Right cardiac atrium (tissue), 5 donors: ENCODE measurements around the gene FAM204A. TPM values are rescaled to one million over a fixed set of nuclear protein-coding genes. Genes with fewer than 3 reads are reported as not detected.

ENCODE experiments used
- ATAC-seq, 2 donors: fragments of 200-7000 bp; cut with Tn5 transposase; one replicate each; pipeline versions ENCODE4 v1.8.0 to v1.9.1; 2020; ENCODE audit warnings: moderate library complexity in 2 of 2, mild to moderate bottlenecking in 1 of 2
- DNase-seq, 3 donors: peaks; one replicate each; pipeline ENCODE4 v3.0.0-alpha.2; 2020
- H3K27ac ChIP-seq: one replicate; pipeline ENCODE4 v1.5.1; 2013; ENCODE audit warnings: mild to moderate bottlenecking, low read length, control low read depth, moderate library complexity
- H3K27me3 ChIP-seq: one replicate; pipeline ENCODE4 v1.6.1; 2013; ENCODE audit not compliant: control insufficient read depth, insufficient read depth
- H3K4me1 ChIP-seq: one replicate; pipeline ENCODE4 v1.6.1; 2013; ENCODE audit warnings: low read length; ENCODE audit not compliant: control insufficient read depth, insufficient read depth
- H3K4me3 ChIP-seq: one replicate; pipeline ENCODE4 v1.5.1; 2013; ENCODE audit warnings: low read length, control low read depth
- H3K9me3 ChIP-seq: one replicate; pipeline ENCODE4 v1.6.1; 2013; ENCODE audit warnings: low read length; ENCODE audit not compliant: control insufficient read depth
- WGBS: extraction: QIAGEN DNeasy Blood & Tissue Kit; methylation state at CpG from one replicate; pipeline ENCODE4 v1.1.7; 2013; 5-methylcytosine and 5-hydroxymethylcytosine counted together
- intact Hi-C, 4 donors: fragments of 100-400 bp; cut with DNase I; formaldehyde crosslinking; loops; one replicate each; pipeline versions ENCODE4 v1.11.0 to v1.14.0; 2022 to 2023
- polyA plus RNA-seq: library from polyadenylated mRNA; stranded (reverse); fragments of 200-250 nt; gene quantifications from one replicate; pipeline ENCODE4 v1.2.3, GENCODE V29; 2013
- total RNA-seq, 4 donors: library from RNA; stranded (reverse); fragmentation: NEBNext Ultra II Directional; extraction: Animal tissue kit (Norgen Biotek cat#: 25700); gene quantifications; one replicate each; pipeline ENCODE4 v1.2.1, GENCODE V29; 2021
- donor health status: healthy with polysubstance abuse.
- donor health status: DM: no; HTN: yes; CAD: no.
- donor health status: DM: no; HTN: no; CAD: no.
- donor health status: DM: no; HTN: yes; CAD: no; lungs with severe emphysema.
- donor health status: DM: yes; HTN: yes; CAD: no.

Gene FAM204A
- total and polyA plus RNA-seq, 5 donors, result 42.3 to 80.9 (median 55.3) TPM

- no peak for ATAC-seq
These were observed 59.5 kb downstream of the FAM204A start for GRCh38 chr10:118282670-118283069.

DNA sequence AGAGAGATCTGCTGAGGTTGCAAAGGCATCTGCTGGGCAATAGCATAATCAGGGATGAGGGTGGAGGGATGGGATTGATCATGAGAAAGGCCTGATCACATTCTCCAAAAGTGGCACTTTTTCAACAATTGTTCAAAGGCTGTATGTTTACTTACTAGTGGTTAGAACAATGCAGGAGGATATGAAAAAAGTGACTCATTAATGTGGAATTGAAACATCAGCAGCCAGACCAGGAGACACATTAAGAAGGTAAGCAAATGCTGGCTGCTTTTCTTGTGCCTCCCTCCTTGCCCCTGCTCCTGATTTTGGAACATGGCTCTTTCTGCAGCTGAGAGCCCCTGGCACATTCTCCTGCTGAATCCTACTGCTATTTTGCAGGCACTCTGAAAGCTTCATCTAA, 63.5 kb downstream of the FAM204A start:
- Histone ChIP-seq H3K4me1 (no peaks in the 10 kb centered on the region), H3K9me3 (peaks cover 2% of the 10 kb centered on the region), H3K4me3 (no peak overlapping the region), H3K27me3 (no peaks in the 10 kb centered on the region), H3K27ac (no peak overlapping the region)
- ATAC-seq (no peak), DNase-seq (no peak)
- intact Hi-C loops, result no loop called here

More at GRCh38 chr10:118282670-118283069, 59.5 kb downstream of the FAM204A start:
- WGBS, result 100% methylated on average over 1 of the region's 1 CpG
- intact Hi-C loops, result no loop called here
- Histone ChIP-seq H3K27me3 (no peaks in the 10 kb centered on the region), H3K27ac (no peak overlapping the region), H3K9me3 (peaks cover 2% of the 10 kb centered on the region), H3K4me3 (no peak overlapping the region), H3K4me1 (no peaks in the 10 kb centered on the region)
- DNase-seq, result no peak

- no peak for ATAC-seq
- Histone ChIP-seq H3K27me3 (no peaks in the 10 kb centered on the region), H3K27ac (no peak overlapping the region), H3K9me3 (peaks cover 2% of the 10 kb centered on the region), H3K4me3 (no peak overlapping the region), H3K4me1 (no peaks in the 10 kb centered on the region)
- intact Hi-C loops, result no loop called here
- WGBS, result 93% methylated on average over 2 of the region's 2 CpGs
- DNase-seq, result no peak
These were observed 64.3 kb downstream of the FAM204A start for GRCh38 chr10:118277871-118278270.

- H3K4me1 ChIP-seq, result no peaks in the 10 kb centered on the region
- no peak for ATAC-seq
- intact Hi-C loops, result no loop called here
- peaks cover 2% of the 10 kb centered on the region for H3K9me3 ChIP-seq
- no peaks in the 10 kb centered on the region for H3K27me3 ChIP-seq
- no peak overlapping the region for H3K27ac ChIP-seq
- 62% methylated on average over 2 of the region's 2 CpGs for WGBS
- no peak for DNase-seq
- H3K4me3 ChIP-seq, result no peak overlapping the region
These were observed 65.4 kb downstream of the FAM204A start for GRCh38 chr10:118276727-118277126.

GRCh38 chr10:118276204-118276603, 65.9 kb downstream of the FAM204A start:
- intact Hi-C loops, result no loop called here
- Histone ChIP-seq H3K27me3 (no peaks in the 10 kb centered on the region), H3K27ac (no peak overlapping the region), H3K9me3 (peaks cover 2% of the 10 kb centered on the region), H3K4me1 (no peaks in the 10 kb centered on the region), H3K4me3 (no peak overlapping the region)
- DNase-seq (peak in 2 of 3 donors; percentile 23 to 72), ATAC-seq (peak; percentile 26 to 47)

DNA sequence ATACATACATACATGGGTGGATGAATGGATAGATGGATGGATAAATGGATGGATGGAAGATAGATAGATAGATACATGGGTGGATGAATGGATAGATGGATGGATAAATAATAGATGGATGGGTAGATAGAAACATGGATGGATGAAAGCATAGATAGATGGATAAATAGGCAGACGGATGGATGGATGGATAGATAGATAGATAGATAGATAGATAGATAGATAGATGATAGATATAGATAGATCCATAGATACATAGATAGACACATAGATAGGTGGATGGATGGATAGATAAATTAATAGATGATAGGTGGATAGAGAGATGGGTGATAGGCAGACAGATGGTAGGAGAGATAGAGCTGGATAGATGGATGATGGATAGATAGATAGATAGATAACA, 68.5 kb downstream of the FAM204A start:
- no peaks in the 10 kb centered on the region for H3K27me3 ChIP-seq
- peaks cover 2% of the 10 kb centered on the region for H3K9me3 ChIP-seq
- WGBS, result 87% methylated on average over 1 of the region's 1 CpG
- ATAC-seq (no peak), DNase-seq (no peak)
- no peak overlapping the region for H3K27ac ChIP-seq
- no peaks in the 10 kb centered on the region for H3K4me1 ChIP-seq
- intact Hi-C loops, result no loop called here
- H3K4me3 ChIP-seq, result no peak overlapping the region

- WGBS, result 64% methylated on average over 4 of the region's 4 CpGs
These were observed 69.4 kb downstream of the FAM204A start for GRCh38 chr10:118272767-118273166.

DNA sequence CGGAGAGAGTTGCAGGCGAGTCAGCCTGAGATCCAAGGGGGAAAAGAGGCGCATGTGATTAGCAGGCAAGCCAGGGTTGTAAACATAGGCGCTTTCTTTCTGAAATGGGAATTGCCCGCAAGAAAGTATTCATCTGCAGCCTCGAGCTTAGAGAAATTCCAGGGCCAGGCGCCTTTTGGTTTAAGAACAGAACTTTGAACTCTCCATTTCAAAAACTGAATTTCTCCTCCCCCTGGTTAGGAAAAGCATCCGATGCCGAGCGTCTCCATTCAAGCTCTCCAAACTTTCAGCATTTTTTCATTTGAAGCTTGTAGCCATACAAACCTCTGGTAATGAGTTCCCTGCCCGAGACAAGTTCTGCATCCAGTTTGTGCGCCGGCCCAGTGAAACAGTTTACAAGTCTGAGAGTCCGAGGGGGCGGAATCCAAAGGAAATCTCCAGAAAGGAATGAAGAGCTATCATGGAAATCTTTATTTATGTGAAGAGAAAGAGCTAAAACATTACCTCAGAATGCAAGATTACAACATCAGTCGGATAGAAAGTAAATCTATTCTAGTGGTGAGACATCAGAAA, 69.9 kb downstream of the FAM204A start:
- Histone ChIP-seq H3K9me3 (no peaks in the 10 kb centered on the region), H3K4me1 (no peaks in the 10 kb centered on the region), H3K27me3 (no peaks in the 10 kb centered on the region), H3K4me3 (peak overlapping the region; percentile 42), H3K27ac (no peak overlapping the region)
- WGBS, result 6% methylated on average over 16 of the region's 16 CpGs
- DNase-seq (no peak), ATAC-seq (no peak)
- intact Hi-C loops, result no loop called here

More at GRCh38 chr10:118272767-118273166, 69.4 kb downstream of the FAM204A start:
- intact Hi-C loops, result no loop called here
- Histone ChIP-seq H3K4me3 (peak overlapping the region; percentile 42), H3K27me3 (no peaks in the 10 kb centered on the region), H3K27ac (no peak overlapping the region), H3K9me3 (peaks cover under 1% of the 10 kb centered on the region), H3K4me1 (no peaks in the 10 kb centered on the region)
- ATAC-seq, result no peak
- DNase-seq, result no peak

DNA sequence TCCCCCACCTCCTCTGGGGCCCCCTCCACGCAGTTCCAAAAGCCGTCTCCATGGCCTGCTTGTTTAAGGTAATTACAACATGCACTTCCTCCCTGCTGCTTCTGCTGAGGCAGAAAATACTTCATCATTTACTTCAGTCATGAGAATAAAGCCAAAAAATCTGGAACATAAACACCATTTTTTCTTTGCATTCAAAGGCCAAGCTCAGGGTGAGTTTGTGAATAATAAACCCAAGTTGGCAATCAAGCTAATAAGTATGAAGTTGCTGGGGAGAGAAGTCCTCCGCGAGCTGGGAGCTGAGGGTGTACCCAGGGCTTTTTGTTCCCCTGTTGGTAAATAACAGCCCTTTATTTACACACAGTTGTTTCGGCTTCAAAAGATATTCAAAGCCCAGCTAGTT, 70.5 kb downstream of the FAM204A start:
- Histone ChIP-seq H3K27ac (no peak overlapping the region), H3K4me1 (no peaks in the 10 kb centered on the region), H3K27me3 (no peaks in the 10 kb centered on the region), H3K9me3 (no peaks in the 10 kb centered on the region), H3K4me3 (no peak overlapping the region)
- intact Hi-C loops, result no loop called here
- WGBS, result 19% methylated on average over 5 of the region's 5 CpGs
- ATAC-seq (no peak), DNase-seq (no peak)

DNA sequence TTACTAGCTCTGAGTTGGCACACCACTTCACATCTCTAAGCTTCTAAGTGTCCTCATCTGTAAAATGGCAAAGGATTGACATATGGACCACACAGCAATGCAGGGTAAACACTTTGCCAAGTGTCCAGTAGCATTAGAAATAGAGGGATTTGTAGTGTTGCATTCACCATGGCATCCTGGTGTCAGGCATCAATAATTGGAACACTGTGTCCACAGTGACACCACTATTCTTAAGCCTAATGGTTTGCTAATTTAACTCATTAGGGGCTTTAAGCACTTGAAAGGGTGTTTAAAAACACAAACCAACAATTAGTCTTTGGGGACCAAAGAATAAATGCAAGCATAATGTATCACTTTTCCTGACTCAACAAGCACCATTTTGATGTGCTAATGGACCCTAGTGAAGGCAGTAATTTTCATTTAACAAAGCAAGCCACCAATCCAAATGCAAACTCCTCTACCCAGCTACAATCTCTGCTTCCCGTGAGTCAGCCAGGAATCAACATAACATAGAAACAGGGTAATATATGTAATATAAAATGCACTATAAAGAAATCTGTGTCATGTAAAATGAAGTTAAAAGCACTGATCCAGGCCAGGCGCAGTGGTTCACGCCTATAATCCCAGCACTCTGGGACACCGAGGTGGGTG, 75.9 kb downstream of the FAM204A start:
- no peak for ATAC-seq
- WGBS, result 53% methylated on average over 4 of the region's 4 CpGs
- no peaks in the 10 kb centered on the region for H3K27me3 ChIP-seq
- intact Hi-C loops, result no loop called here
- no peak overlapping the region for H3K27ac ChIP-seq
- H3K4me3 ChIP-seq, result no peak overlapping the region
- no peaks in the 10 kb centered on the region for H3K9me3 ChIP-seq
- no peaks in the 10 kb centered on the region for H3K4me1 ChIP-seq
- no peak for DNase-seq

DNA sequence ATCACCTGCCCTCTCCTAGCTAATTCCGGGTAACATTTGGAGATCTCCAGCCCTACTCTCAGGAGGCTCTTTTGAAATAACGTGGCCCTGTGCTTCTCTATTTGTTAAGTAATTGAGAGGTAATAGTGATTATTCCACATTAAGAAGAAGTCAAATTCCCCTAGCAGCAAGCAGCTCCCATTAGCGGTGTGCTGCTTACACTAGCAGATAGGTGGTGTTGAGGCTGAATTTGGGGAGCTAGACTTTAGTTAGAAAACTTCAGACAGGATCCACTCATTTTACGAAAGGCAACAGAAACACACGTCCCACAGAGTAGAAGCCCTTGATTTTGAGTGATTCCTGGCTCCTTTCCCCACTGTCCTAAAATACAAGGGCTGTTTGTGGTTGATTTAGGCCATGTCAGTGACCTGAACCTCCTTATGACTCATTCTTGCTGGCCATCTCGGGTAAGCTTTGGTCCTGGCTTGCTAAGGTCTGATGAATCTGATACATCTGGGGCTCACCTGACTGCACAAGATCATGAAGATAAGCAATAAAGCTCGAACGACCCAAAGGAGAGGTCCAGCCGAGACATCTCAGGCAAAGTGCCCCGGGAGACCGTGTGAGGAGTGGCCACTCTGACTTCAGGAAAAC, 77.2 kb downstream of the FAM204A start:
- ATAC-seq, result no peak
- H3K4me3 ChIP-seq, result no peak overlapping the region
- no peaks in the 10 kb centered on the region for H3K9me3 ChIP-seq
- H3K27me3 ChIP-seq, result no peaks in the 10 kb centered on the region
- H3K27ac ChIP-seq, result no peak overlapping the region
- no peaks in the 10 kb centered on the region for H3K4me1 ChIP-seq
- DNase-seq, result no peak
- intact Hi-C loops, result no loop called here
- 58% methylated on average over 11 of the region's 11 CpGs for WGBS
